A549 treated with dexamethasone at 1 μM for 4 hours (cell line): ENCODE data around the gene SRY. TPM values are rescaled to one million over a fixed set of nuclear protein-coding genes. Genes with fewer than 3 reads are reported as not detected.

Experiments used
- total RNA-seq: library from RNA; stranded (reverse); fragments of 200-300 nt; extraction: Qiagen RNA extraction; gene quantifications from 5 replicates; pipeline ENCODE4 v1.2.3, GENCODE V29; 2022

SRY gene
- not detected in 5 replicates for total RNA-seq

DNA sequence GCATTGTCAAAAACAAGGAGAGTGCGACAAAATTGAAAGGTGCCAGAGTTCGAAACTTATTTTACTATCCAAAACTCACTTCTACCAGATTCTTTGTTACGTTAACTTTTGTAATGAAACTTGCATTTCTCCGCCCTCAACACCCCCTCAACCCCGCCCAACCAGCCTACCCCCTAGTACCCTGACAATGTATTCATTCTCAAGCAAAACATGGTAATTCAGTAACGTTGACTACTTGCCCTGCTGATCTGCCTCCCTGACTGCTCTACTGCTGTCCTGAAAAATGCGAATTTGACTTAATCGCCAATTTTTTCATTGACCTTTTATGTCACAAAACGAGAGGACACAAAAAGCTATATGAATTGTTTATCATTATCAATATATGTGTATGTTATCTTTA is at the start of gene SRY:
Gene SRY (minus strand): TSS at position 83 of the 400 bp plus-strand sequence. CDS start 79 bp downstream, at position 4.

Other genes with a start within 250 kb of the SRY start
- gene RPS4Y1, start 53.9 kb upstream of the SRY start, total RNA-seq, result 276 to 302 TPM (median 279 TPM) in 5 replicates
- gene ZFY, start 147.7 kb upstream of the SRY start, total RNA-seq, result 2.8 to 8.1 TPM (median 4.7 TPM) in 5 replicates